AG04450 (cell line): ENCODE results near the gene TAF4. TPM values are rescaled to one million over a fixed set of nuclear protein-coding genes. Genes with fewer than 3 reads are reported as not detected.

Experiments
- CTCF ChIA-PET: fragments of 300-600, 350-600 bp; formaldehyde crosslinking; extraction: SDS; loops from one replicate; lab custom pipeline; 2022; ENCODE audit warnings: antibody characterized with exemption, inconsistent platforms; lab: Charles Lee
- POLR2A ChIA-PET: fragments of 350-600 bp; formaldehyde crosslinking; extraction: SDS; loops from one replicate; lab custom pipeline; 2021; ENCODE audit warnings: antibody characterized with exemption, inconsistent platforms; lab: Yijun Ruan, JAX
- DNase-seq: peaks from one replicate; pipeline ENCODE4 v3.0.0-alpha.2; 2011; ENCODE audit warnings: low read depth, low spot score
- H3K27ac ChIP-seq: one replicate; pipeline ENCODE4 v1.5.1; 2012; ENCODE audit warnings: low read depth, low read length, control low read depth
- H3K27me3 ChIP-seq: one replicate; pipeline ENCODE4 v1.6.0; 2012; ENCODE audit warnings: low read length; ENCODE audit not compliant: control insufficient read depth, insufficient read depth
- H3K4me3 ChIP-seq: 2 replicates; pipeline ENCODE4 v1.5.1; 2011; ENCODE audit warnings: mild to moderate bottlenecking, low read depth, low read length, control low read depth
- H3K9me3 ChIP-seq: 2 replicates; pipeline ENCODE4 v1.5.1; 2012; ENCODE audit warnings: low read length; ENCODE audit not compliant: control insufficient read depth, insufficient read depth
- polyA plus RNA-seq: library from polyadenylated mRNA; depleted of rRNA; stranded (reverse); fragments of >200 nt; gene quantifications from 2 replicates; pipeline ENCODE4 v1.2.3, GENCODE V29; 2011; rRNA removed
- small RNA-seq: library from RNA; depleted of rRNA; stranded (forward); fragments of <200 nt; gene quantifications from one replicate; pipeline ENCODE3, GENCODE V24; 2012; ENCODE audit warnings: low read depth; ENCODE audit not compliant: insufficient read length
- TF ChIP-seq, protein P1 (sequence below): IDR thresholded peaks from 2 replicates; pipeline ENCODE4 v1.5.1; 2011; ENCODE audit warnings: low read depth, low read length, control low read depth, inconsistent platforms

TAF4 gene
- polyA plus RNA-seq, 1 experiment, result 2.7 TPM

DNA sequence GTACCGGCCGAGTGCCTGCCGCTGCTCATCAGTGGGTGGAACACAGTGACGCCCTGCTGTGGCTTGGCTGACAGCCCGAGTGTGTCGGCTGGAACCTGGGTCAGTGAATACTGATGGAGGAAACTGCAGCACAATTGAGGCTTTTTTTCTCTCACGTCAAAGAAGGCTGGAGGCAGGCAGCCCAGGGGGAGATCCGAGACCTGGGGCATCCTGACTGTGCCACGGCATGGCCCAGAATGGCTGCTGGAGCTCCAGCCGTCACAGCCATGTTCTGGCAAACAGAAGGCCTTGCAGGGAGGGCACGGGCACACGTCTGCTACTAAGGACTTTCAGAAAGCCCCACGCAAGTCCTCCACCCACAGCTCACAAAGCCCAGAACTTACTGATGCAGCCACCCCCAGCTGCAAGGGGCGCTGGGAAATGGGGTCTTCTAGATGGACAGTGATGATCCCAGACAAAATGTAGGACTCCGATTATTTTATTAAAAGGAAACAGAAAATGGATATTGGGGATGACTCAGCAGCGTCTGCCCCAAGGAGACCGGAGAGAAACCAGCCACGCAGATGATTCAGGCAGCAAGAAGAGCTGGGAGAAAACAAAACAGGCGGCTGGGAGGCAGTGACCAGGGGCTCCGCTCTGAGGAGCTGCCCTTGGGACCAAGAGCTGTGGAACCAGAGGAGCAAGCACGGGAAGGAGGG lies 140.0 kb downstream of the TAF4 start:
- TF ChIP-seq, protein P1, sequence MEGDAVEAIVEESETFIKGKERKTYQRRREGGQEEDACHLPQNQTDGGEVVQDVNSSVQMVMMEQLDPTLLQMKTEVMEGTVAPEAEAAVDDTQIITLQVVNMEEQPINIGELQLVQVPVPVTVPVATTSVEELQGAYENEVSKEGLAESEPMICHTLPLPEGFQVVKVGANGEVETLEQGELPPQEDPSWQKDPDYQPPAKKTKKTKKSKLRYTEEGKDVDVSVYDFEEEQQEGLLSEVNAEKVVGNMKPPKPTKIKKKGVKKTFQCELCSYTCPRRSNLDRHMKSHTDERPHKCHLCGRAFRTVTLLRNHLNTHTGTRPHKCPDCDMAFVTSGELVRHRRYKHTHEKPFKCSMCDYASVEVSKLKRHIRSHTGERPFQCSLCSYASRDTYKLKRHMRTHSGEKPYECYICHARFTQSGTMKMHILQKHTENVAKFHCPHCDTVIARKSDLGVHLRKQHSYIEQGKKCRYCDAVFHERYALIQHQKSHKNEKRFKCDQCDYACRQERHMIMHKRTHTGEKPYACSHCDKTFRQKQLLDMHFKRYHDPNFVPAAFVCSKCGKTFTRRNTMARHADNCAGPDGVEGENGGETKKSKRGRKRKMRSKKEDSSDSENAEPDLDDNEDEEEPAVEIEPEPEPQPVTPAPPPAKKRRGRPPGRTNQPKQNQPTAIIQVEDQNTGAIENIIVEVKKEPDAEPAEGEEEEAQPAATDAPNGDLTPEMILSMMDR, result no peak
- DNase-seq, result peak; percentile 6
- ChIA-PET CTCF (no interaction called here), POLR2A (no interaction called here)
- H3K27me3 ChIP-seq, result no peaks in the 10 kb centered on the region
- peak overlapping the region; percentile 21 for H3K27ac ChIP-seq
- H3K9me3 ChIP-seq, result peaks cover 29% of the 10 kb centered on the region
- no peak overlapping the region for H3K4me3 ChIP-seq

DNA sequence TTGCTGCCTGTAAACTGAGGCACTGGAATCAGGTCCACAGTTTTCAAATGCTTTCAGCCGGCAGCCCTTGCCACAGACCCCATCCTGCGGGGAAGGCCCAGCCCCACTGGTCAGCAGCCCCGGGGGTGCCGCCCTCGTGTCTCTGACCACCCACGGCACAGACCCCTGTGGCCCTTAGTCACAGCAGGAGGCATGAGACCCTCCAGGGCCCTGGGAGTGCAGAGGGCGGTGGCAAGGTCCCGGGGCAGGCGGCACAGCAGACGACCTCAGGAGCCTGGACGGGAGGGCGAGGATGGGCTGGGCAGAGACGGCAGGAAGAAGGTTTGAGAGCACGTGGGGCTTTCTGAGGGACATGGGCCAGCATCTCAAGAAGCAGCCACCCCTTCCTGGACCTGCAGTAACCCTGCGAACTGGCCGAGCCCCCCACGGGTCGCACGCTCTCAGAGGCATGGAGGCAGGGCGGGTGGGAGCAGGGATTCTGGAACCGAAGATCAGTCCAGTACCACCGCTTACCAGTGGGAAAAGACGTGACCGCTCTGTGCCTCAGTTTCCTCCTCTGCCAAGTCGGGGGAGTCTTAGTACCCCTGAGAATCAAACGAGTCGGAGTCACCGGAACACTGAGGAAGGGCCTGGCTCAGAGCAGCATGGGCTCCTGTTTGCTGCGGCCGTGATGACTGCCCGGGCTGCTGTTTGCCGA lies 140.7 kb downstream of the TAF4 start:
- TF ChIP-seq, protein P1, result no peak
- ChIA-PET POLR2A (no interaction called here), CTCF (no interaction called here)
- Histone ChIP-seq H3K27ac (no peak overlapping the region), H3K4me3 (no peak overlapping the region), H3K27me3 (no peaks in the 10 kb centered on the region), H3K9me3 (peaks cover 36% of the 10 kb centered on the region)
- DNase-seq, result no peak

Small RNA genes within 50 kb of the gene (small RNA-seq; reads per million reads assigned to genes)
- gene MIR3195, result not detected

Other genes with a start within 250 kb of the TAF4 start
- 26.2 and 30.7 TPM in 2 replicates for gene LSM14B, start 56.6 kb upstream of the TAF4 start, polyA plus RNA-seq
- 368 and 383 TPM in 2 replicates for gene PSMA7, start 77.5 kb upstream of the TAF4 start, polyA plus RNA-seq
- gene SS18L1, start 77.9 kb upstream of the TAF4 start, polyA plus RNA-seq, result 6.5 and 6.8 TPM in 2 replicates
- 15.6 and 17.1 TPM in 2 replicates for gene MTG2, start 117.1 kb upstream of the TAF4 start, polyA plus RNA-seq
- gene HRH3, start 154.4 kb upstream of the TAF4 start, polyA plus RNA-seq, result not detected in 2 replicates
- 18.0 and 18.5 TPM in 2 replicates for gene OSBPL2, start 172.6 kb upstream of the TAF4 start, polyA plus RNA-seq
- 58.5 and 80.7 TPM in 2 replicates for gene ADRM1, start 237.1 kb upstream of the TAF4 start, polyA plus RNA-seq